ENCODE results near the gene NBAS.

The NBAS gene

DNA sequence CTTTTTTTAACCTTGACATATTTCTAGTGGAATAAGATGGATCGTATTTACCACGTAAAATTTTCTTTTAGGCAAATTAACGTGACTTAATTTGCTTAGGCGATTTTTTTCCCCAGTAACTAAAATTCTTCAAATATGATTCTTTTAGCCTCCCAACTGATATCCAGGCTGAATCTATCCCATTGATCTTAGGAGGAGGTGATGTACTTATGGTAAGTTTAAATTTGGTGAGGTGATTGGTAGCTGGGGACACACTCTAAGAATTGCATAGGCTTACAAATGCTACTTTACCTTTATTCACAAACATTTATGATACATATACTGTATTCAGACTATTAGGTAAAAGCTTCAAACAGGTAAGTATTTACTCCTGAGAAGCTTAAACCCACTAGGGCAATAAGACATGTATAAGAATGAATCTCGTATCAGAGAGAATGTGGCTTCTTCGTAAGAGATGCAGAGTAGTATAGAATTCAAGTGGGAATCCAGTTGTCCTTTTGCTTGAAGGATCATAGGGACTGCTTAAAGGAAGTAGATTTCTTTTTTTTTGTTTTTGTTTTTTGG is 34.3 kb upstream of the NBAS start:
- H3K4me3 ChIP-seq (ENCODE audit: low read depth, low read length, poor library complexity, severe bottlenecking), result no peak overlapping the region
- H2AFZ ChIP-seq (ENCODE audit: low read length), result no peak overlapping the region
- no peaks in the 10 kb centered on the region for H3K9me2 ChIP-seq (ENCODE audit: low read depth, low read length)
- peaks cover 58% of the 10 kb centered on the region for H3K36me3 ChIP-seq (ENCODE audit: insufficient read depth, low read length)
- peaks cover 31% of the 10 kb centered on the region for H3K79me2 ChIP-seq (ENCODE audit: insufficient read depth, low read length)
- no peak overlapping the region for H3K9ac ChIP-seq (ENCODE audit: low read length)
- no peaks in the 10 kb centered on the region for H3K27me3 ChIP-seq (ENCODE audit: insufficient read depth, low read length)
- H3K4me1 ChIP-seq (ENCODE audit: insufficient read depth, low read length, severe bottlenecking), result peaks cover 24% of the 10 kb centered on the region
- H3K4me2 ChIP-seq (ENCODE audit: low read length), result no peak overlapping the region
- H3K9me3 ChIP-seq (ENCODE audit: low read length), result no peaks in the 10 kb centered on the region
- TF ChIP-seq, protein P1, sequence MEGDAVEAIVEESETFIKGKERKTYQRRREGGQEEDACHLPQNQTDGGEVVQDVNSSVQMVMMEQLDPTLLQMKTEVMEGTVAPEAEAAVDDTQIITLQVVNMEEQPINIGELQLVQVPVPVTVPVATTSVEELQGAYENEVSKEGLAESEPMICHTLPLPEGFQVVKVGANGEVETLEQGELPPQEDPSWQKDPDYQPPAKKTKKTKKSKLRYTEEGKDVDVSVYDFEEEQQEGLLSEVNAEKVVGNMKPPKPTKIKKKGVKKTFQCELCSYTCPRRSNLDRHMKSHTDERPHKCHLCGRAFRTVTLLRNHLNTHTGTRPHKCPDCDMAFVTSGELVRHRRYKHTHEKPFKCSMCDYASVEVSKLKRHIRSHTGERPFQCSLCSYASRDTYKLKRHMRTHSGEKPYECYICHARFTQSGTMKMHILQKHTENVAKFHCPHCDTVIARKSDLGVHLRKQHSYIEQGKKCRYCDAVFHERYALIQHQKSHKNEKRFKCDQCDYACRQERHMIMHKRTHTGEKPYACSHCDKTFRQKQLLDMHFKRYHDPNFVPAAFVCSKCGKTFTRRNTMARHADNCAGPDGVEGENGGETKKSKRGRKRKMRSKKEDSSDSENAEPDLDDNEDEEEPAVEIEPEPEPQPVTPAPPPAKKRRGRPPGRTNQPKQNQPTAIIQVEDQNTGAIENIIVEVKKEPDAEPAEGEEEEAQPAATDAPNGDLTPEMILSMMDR (IDR thresholded peaks at IDR 0.05; ENCODE audit: low read length), result no peak
- TF ChIP-seq EZH2 (IDR thresholded peaks at IDR 0.05; ENCODE audit: borderline replicate concordance, low read length), result no peak
- H4K20me1 ChIP-seq (ENCODE audit: insufficient read depth, low read length), result no peaks in the 10 kb centered on the region
- no peak overlapping the region for H3K27ac ChIP-seq (ENCODE audit: low read depth, low read length, poor library complexity, severe bottlenecking)
- H3F3A ChIP-seq (ENCODE audit: insufficient read depth, low read length), result no peaks in the 10 kb centered on the region

DNA sequence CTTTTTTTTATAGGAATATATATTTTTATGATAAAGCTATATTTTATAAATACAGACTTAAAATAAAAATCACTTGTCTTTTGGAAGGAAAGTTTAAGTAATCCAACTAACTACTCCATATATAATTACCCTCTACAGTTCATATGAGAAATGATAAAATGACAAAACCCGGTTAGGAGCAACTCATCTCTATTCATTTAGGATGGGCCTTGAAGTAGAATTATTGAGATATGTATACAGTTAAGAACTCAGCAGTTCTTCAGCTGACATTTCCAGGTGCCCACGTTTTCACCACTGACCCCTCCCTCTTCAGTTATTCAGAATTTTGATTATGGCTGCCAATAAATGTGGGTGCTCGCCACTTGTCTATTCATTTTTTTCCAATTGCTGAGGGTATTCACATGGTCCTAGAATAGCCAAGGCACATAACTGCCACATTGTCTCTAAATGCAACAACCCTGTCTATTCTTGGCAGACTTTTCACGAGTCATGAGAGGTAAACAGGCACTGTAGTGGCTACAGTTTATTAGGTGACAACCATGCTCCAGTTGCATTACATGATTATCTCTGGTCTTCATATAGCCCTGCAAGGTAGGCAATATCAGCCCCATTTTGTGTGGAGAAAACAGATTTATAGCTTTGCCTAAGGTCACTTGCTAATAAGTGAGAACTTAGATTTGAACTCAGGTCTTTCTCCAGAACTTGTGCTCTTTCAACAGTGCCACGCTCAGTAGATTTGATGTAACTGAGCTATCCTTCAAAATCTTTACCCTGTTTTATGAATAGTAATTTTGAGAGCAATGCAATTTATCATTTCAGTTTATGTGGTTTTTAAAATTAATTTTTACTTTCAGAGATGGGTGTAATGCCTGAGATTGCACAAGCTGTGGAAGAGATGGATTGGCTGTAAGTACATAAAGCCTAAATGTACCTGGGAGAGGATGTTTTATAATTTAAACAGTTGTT is 33.4 kb upstream of the NBAS start:
- Histone ChIP-seq H3K36me3 (ENCODE audit: insufficient read depth, low read length) (peaks cover 50% of the 10 kb centered on the region), H3K9ac (ENCODE audit: low read length) (no peak overlapping the region), H3K9me3 (ENCODE audit: low read length) (no peaks in the 10 kb centered on the region), H3K4me1 (ENCODE audit: insufficient read depth, low read length, severe bottlenecking) (peaks cover 24% of the 10 kb centered on the region), H3K4me3 (ENCODE audit: low read depth, low read length, poor library complexity, severe bottlenecking) (no peak overlapping the region), H2AFZ (ENCODE audit: low read length) (no peak overlapping the region), H3K4me2 (ENCODE audit: low read length) (no peak overlapping the region), H3K27ac (ENCODE audit: low read depth, low read length, poor library complexity, severe bottlenecking) (no peak overlapping the region), H3K79me2 (ENCODE audit: insufficient read depth, low read length) (peaks cover 31% of the 10 kb centered on the region), H4K20me1 (ENCODE audit: insufficient read depth, low read length) (no peaks in the 10 kb centered on the region), H3F3A (ENCODE audit: insufficient read depth, low read length) (no peaks in the 10 kb centered on the region), H3K27me3 (ENCODE audit: insufficient read depth, low read length) (no peaks in the 10 kb centered on the region), H3K9me2 (ENCODE audit: low read depth, low read length) (no peaks in the 10 kb centered on the region)
- TF ChIP-seq, protein P1 (IDR thresholded peaks at IDR 0.05; ENCODE audit: low read length), result no peak
- TF ChIP-seq EZH2 (IDR thresholded peaks at IDR 0.05; ENCODE audit: borderline replicate concordance, low read length), result no peak

DNA sequence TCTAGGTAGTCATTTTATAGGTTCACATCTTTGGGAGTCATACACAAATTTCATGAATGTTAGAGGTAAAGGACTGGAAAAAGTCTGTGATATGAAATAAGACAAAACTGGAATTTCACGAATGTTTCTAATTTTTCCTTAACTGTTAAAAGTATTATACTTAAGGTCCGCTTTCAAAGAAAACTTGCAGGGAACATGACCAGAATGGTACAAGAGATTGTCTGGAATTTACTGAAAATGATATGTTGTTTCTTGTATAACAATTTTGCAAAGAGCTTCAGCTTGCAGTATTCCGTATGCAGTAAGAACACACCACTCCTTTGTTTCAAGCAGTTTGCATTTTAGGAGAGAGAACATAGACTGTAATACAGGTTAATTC is 32.2 kb upstream of the NBAS start:
- H3K27ac ChIP-seq (ENCODE audit: low read depth, low read length, poor library complexity, severe bottlenecking), result no peak overlapping the region
- H3K27me3 ChIP-seq (ENCODE audit: insufficient read depth, low read length), result no peaks in the 10 kb centered on the region
- peak overlapping the region; percentile 91 for H3K4me2 ChIP-seq (ENCODE audit: low read length)
- H3K36me3 ChIP-seq (ENCODE audit: insufficient read depth, low read length), result peaks cover 39% of the 10 kb centered on the region
- H3K9ac ChIP-seq (ENCODE audit: low read length), result peak overlapping the region; percentile 1; the same call in 1 of the 2 replicates
- H3K4me3 ChIP-seq (ENCODE audit: low read depth, low read length, poor library complexity, severe bottlenecking), result peak overlapping the region; percentile 96
- H4K20me1 ChIP-seq (ENCODE audit: insufficient read depth, low read length), result no peaks in the 10 kb centered on the region
- no peak overlapping the region for H2AFZ ChIP-seq (ENCODE audit: low read length)
- H3K79me2 ChIP-seq (ENCODE audit: insufficient read depth, low read length), result peaks cover 31% of the 10 kb centered on the region
- no peaks in the 10 kb centered on the region for H3K9me3 ChIP-seq (ENCODE audit: low read length)
- H3K4me1 ChIP-seq (ENCODE audit: insufficient read depth, low read length, severe bottlenecking), result peaks cover 24% of the 10 kb centered on the region
- no peaks in the 10 kb centered on the region for H3K9me2 ChIP-seq (ENCODE audit: low read depth, low read length)
- TF ChIP-seq EZH2 (IDR thresholded peaks at IDR 0.05; ENCODE audit: borderline replicate concordance, low read length), result no peak
- TF ChIP-seq, protein P1 (IDR thresholded peaks at IDR 0.05; ENCODE audit: low read length), result no peak
- no peaks in the 10 kb centered on the region for H3F3A ChIP-seq (ENCODE audit: insufficient read depth, low read length)

Data from OCI-LY1 (cell line).